GM18907 (cell line): ENCODE data around the gene ATP11A.

Experiments used
- ATAC-seq: cut with Tn5 transposase; IDR thresholded peaks from one replicate; pipeline ENCODE4 v1.9.1; 2021; ENCODE audit warnings: mild to moderate bottlenecking, moderate library complexity; ENCODE audit not compliant: unreplicated experiment

The ATP11A gene

DNA sequence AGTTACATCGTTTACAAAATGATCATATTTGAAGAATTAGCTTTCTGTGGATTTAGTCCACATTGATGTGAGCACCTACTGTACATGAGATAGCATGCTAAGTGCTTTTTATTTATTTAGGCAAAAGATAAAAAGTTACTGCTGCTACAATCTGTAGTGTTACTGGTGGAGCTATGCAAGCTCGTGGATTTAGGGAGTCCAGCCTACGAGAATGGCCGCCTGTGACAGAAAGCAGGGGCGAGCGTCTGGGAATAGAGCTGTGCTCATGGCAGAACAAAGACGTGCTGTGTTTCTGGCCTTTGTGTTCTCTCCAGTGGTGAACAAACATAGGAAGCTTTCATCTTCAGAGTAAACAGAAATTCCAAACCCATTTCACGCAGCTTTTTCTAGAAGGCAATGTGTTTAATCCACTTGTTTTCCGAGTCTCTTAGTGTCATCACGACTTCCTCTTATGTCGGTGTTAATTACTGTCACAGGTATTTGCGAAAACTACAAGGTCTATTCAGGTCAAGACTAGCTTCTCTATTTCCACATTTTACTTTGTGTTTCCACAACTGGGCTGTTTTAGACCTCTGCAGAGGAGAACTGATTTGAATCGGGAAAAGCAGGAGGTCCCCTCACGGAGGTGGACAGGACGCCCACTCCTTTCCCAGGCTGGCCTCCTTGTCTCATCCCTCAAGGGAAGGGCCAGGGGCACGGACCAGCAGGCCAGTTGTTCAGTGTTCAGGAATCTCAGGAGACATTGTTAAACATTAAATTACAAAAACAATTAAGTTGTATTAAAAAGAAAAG, 67.3 kb downstream of the ATP11A start:
- no peak for ATAC-seq

- no peak for ATAC-seq
These were observed 67.9 kb downstream of the ATP11A start for GRCh38 chr13:112757759-112758086.

GRCh38 chr13:112759053-112759452, 69.2 kb downstream of the ATP11A start:
- ATAC-seq = no peak

DNA sequence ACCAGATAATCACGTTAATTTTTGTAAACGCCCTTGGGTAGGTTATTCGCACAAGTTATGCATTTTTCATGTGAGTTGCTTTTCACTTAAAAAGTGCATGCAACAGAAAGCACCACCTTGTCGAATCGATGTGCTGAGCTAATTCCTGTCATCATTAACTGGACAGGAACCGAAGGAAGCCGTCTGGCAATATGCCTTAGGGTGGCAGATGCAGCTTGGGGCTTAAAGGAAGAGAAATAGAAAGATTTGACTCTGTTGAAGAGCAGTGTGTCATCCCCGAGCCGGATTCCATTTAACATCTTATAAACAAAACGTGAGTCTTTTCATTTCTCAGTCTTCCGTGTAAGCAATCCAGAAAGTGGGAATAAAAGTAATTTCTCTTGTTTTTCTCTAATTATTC, 70.0 kb downstream of the ATP11A start:
- no peak for ATAC-seq

GRCh38 chr13:112760435-112760834, 70.6 kb downstream of the ATP11A start:
- ATAC-seq = no peak

- ATAC-seq = no peak
These were observed 71.1 kb downstream of the ATP11A start for GRCh38 chr13:112760931-112761330.

GRCh38 chr13:112761701-112762689, 72.2 kb downstream of the ATP11A start:
- ATAC-seq = no peak

DNA sequence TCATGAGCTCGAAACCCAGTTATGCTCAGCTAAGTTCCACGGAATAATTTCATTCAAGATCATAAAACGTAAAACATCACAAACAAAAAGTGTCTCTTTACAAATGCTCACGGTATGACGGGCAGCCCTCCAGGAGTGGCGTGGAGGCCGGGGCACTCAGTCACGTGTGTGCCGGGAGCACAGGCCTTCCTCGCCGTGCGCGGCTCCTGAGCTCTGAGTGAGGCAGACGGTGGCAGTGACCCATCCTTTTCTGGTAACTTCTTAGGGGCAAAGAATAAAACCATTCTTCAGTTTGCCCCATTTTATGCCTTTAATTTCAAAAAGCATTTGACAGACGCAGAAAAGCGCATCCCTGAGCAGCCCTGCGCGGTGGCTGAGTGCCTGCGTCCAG, 72.8 kb downstream of the ATP11A start:
- no peak for ATAC-seq

- ATAC-seq = no peak
These were observed 74.2 kb downstream of the ATP11A start for GRCh38 chr13:112764028-112764427.

- no peak for ATAC-seq
These were observed 75.2 kb downstream of the ATP11A start for GRCh38 chr13:112764864-112765561.

- no peak for ATAC-seq
These were observed 75.9 kb downstream of the ATP11A start for GRCh38 chr13:112765731-112766130.

DNA sequence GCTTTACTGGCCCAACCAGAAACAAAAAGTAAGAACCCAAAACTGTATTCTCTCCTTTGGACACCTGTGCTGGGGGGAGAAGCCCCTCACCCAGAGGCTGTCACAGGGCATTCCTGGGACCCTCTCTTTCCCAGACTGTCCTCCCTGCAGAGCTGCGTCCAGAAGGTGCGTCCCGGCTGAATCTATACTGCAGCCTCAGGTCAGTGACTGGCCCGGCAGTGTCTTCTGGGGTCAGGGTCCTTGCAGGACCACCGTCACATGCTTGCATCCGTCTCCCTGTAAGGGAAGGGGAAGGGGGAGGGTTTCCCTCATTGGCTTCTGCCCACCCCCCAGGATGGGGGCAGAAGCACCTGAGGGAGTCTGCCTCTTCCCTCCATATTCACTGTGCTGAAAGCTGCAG, 76.5 kb downstream of the ATP11A start:
- no peak for ATAC-seq

DNA sequence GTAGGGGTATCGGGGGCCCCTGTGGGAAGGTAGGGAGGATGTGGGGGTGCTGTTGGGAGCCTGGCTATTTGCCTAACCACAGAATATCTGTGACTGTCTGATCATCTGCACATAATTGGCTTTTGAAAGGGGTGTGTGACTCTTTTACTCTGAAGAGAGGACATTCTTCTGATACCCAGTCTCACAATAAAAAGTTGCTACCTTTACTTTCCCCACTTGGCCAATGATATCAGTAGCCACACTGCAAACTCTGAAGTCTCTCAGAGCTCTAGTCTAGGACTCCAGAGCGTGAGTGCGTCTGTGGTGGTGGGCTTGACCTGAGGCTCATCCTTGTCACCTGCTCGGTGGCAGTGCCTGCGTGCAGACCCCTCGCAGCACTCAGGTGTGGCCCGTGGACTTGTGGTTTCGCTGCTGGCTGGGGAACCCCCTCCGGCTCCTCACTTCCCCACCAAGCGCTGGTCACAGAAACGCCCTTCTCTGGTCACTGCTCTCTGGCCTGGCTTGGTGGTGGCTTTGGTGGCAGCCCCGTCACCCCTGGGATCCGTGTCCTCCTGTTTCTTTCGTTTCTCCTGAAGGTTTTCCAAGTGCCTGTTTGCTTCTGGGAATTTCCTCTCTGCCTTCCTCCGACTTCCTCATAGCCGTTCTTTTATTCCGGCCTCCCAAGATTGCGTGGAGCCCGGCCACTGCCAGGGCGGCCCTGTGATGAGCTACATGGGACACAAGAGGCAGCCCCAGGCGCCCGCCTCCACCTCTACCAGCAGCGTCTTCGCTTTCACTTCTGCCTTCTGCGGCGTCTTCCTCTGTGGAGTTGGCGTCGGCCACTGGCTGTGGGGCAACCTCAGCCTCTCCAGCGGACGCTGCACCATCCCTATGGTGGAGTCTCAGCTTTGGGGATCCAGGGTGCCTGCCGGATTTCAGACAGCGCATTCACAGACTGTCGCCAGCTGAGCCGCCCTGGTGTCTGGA, 78.0 kb downstream of the ATP11A start:
- peak; percentile 65 for ATAC-seq

- no peak for ATAC-seq
These were observed 79.1 kb downstream of the ATP11A start for GRCh38 chr13:112768795-112769481.

DNA sequence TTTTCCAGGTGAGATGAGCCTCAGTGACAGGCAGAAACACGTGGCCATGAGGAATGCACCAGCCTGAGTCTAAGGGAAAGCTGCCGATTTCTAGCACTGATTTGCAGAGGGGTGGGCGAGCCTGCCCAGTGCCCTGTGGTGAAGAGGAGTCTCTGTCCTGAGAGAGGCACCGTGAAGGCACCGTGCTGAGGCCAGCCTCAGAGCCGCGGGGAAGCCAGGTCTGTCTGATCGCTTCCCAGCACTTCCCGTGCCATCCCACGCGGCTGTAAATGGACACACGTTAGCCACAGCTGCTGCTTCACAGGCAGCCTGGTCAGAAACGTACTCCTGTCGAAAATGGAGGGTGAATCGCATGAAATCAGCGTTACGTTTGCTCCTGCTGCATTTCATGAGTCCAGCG, 79.8 kb downstream of the ATP11A start:
- no peak for ATAC-seq

DNA sequence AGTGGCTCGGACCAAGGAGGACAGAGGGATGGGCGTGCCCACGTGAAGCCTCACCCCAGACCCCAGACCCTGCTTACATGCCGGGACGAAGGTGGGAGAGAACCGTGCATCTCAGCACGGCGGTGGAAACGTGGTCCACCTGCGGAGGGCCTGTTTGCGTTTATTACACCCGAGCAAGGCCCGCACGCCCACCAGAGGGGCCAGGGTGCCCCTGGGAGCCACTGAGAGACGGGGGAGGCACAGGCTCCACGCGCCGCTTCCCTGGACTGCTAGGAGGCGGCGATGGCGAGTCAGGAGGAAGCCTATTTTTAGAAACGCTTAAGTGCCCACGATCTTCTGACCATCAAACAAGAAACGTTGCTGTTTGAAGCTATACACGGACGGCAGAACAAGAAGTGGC, 80.7 kb downstream of the ATP11A start:
- ATAC-seq = no peak

DNA sequence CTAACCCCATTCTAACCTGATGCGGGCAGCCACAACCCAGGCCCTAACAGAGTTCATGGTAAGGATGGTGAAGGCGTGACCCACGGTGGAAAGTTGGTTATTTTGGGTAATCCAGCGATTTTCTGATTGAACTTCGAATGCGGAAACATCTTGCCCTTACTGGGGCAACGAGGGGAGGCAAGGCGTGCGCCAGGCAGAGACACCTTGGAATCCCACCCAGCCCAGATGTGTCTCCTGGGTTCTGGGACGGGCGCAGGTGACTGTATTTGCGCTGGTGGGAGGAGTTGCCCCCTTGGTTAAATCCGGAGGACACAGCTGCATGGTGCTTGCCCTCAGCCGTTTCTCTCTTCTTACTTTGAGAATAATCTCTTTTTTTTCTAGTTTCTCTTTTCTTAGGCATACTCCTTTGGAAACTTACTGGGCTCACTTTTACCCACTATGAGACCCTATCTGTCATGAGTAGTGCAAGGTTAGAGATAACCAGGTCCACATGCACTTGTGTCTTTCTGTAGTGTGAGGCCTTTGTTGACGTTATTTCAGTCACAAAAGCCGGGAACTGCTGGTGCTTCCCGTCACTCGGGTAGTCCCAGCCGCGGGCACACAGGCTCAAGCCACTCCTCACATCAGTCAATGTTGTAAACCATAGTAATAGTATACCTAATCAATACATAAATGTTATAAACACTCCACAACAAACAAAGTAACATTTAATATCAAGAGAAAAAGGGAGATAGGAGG, 81.5 kb downstream of the ATP11A start:
- ATAC-seq = no peak

GRCh38 chr13:112771877-112772538, 82.2 kb downstream of the ATP11A start:
- ATAC-seq = no peak

DNA sequence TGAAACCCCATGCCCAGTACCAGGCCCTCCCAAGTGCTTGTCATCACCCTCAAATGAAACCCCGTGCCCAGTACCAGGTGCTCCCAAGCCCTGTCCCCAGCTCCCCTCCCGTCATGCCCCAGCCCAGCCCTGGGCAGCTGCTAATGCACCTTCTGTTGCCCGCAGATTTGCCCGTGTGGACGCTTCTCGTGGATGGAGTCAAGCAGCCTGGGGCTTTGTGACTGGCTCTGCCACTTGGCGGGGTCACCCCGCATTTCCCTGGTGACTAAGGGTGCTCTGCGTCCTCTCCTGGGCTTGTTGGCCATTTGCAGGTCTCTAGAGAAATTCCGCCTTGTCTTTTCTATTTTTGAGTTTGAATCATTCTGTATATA, 82.7 kb downstream of the ATP11A start:
- no peak for ATAC-seq
